ENCODE results near the gene GYPE. TPM values are rescaled to one million over a fixed set of nuclear protein-coding genes. Genes with fewer than 3 reads are reported as not detected.

GYPE gene
- not detected in 2 replicates for total RNA-seq

GRCh38 chr4:143905440-143905839 is at the start of gene GYPE:
GYPE (minus strand) TSS chr4:143905559; CDS start chr4:143905507, 52 bp downstream.

Other genes starting within 250 kb of the GYPE start
- not detected in 2 replicates for gene FREM3, start 204.9 kb downstream of the GYPE start, total RNA-seq
- gene GYPB, start 113.8 kb upstream of the GYPE start, total RNA-seq, result not detected in 2 replicates
- gene GYPA, start 235.2 kb upstream of the GYPE start, total RNA-seq, result not detected in 2 replicates

Data from nasal cavity respiratory epithelium epithelial cell of viscerocranial mucosa (primary cell).